Measurements from ENCODE around the gene SLC39A7.
A peak's percentile ranks its signal among the peaks of the same experiment; 100 is the strongest.
"Not testable (repeated sequence)": the region's sequence is repeated elsewhere in the genome, so short reads cannot be mapped to it uniquely, and the experiment has no call there.

Gene SLC39A7

GRCh38 chr6:33205191-33206026 lies 4.7 kb downstream of the SLC39A7 start:
- no peak for DNase-seq

DNA sequence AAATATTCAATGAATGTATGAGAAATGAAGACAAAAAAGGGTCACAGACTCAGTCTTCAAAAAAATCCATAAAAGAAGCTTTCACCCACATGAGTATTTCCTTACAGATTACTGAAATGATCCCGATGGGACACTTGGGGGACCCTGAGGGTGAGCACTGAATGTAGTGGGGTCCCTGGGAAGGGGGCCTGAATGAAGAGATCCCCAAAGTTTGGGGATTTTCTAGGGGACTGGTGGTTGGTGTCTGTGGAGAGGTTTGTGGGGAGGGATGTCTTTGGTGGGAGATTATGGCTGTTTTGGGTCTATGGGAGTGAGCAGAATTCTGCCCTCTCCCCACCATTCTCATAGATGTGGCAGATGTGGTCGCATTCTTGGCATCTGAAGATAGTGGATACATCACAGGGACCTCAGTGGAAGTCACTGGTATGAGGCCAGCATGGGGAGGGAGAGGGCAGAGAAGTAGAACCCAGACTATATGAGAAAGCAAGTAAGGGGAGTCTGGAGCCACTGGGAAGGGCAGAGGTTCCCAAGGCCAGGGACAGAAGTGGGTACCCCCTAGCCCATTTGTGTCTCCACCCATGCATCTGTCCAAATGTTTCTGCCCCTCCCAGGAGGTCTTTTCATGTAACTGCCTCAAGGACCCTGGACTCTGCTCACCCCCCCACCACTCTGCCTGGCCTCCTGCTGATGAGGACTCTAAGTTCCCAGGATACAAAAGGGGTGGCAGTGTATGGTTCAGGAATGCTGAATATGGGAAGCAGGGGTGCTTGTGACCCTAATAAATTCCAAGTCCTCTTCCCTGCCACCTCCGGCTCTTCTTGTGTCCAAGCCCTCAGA lies 5.6 kb downstream of the SLC39A7 start:
- DNase-seq, result no peak

DNA sequence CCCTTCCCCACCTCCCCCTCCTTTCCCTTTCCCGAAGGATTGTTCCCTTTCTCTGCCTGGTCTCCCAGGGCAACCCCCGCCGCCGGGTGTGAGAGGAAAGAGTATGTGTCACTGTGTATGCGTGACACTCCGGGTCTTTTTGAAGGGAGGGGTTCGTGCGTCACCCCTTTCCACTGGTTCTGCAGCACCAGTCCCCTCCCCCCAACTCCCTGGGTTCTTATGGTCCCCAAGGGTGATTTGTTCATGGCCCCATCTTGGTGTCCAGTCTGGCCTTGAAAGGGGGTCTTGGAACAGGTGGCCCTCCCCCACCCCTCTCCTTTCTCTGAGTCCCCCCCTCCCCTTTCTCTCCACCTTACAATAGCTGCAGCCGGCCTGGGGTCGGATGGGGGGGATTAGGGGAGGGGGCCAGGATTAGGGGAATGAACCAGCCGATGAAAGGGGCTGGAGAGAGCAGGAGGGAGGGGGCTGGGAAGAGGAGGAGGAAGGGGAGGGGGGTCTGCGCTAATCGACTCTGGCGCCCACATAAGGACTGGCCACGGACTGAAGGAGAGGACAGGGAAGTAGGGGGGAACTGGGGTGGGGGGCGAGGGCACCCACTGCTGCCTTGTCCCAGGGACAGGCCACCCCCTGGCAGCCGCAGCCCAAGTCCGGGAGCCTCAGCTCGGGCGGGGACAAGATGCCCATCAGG lies 6.3 kb downstream of the SLC39A7 start:
- DNase-seq, result no peak

DNA sequence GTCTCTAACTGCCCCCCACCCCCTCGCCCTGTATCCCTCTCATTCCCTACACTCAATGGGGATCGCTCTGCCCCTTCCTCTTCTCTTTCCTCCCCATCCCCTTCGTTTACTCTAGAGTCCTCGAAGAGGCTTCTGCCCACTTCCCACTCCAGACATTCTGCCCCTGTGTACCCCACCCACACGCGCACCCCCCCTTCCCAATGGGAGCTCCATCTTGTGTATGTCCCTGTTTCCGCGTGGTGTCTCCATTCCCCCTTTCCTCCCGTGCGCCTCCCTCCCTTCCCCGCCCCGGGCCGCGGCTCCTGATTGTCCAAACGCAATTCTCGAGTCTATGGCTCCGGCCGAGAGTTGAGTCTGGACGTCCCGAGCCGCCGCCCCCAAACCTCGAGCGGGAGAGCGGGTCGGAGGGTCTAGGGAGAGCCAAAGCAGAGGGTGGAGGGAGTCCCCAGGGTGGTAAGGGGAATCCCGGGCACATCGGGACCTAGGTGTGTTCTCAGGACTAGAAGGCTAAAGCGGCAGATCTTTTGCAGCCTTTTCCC lies 7.0 kb downstream of the SLC39A7 start:
- DNase-seq, result peak in 1 of 6 experiments; percentile 46

GRCh38 chr6:33208091-33208967 lies 7.7 kb downstream of the SLC39A7 start, which contains the start of gene RING1:
Gene RING1, plus strand, starts transcription at chr6:33208500. Its CDS starts 323 bp downstream, at chr6:33208823.
- DNase-seq, result peak; percentile 72 to 90 (median 85)

DNA sequence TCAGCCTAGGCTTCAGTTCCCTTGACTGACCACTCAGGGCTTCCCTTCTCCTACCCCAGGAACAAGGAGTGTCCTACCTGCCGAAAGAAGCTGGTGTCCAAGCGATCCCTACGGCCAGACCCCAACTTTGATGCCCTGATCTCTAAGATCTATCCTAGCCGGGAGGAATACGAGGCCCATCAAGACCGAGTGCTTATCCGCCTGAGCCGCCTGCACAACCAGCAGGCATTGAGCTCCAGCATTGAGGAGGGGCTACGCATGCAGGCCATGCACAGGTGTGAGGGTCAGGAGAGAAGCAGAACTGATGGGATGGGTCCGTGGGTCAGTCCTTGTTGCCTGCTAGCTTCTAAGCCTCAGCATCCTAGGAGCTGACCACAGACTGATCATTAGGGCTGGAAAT lies 9.2 kb downstream of the SLC39A7 start:
- DNase-seq, result no peak

GRCh38 chr6:33211136-33211535 lies 10.5 kb downstream of the SLC39A7 start:
- DNase-seq, result no peak

- no peak for DNase-seq
These were observed 11.2 kb downstream of the SLC39A7 start for GRCh38 chr6:33211666-33212422.

GRCh38 chr6:33212857-33213165 lies 12.1 kb downstream of the SLC39A7 start:
- no peak for DNase-seq

- DNase-seq, result peak in 3 of 6 experiments; percentile 17 to 21 (median 18)
These were observed 12.7 kb downstream of the SLC39A7 start for GRCh38 chr6:33213166-33213988.

- no peak for DNase-seq
These were observed 13.3 kb downstream of the SLC39A7 start for GRCh38 chr6:33213989-33214335.

DNA sequence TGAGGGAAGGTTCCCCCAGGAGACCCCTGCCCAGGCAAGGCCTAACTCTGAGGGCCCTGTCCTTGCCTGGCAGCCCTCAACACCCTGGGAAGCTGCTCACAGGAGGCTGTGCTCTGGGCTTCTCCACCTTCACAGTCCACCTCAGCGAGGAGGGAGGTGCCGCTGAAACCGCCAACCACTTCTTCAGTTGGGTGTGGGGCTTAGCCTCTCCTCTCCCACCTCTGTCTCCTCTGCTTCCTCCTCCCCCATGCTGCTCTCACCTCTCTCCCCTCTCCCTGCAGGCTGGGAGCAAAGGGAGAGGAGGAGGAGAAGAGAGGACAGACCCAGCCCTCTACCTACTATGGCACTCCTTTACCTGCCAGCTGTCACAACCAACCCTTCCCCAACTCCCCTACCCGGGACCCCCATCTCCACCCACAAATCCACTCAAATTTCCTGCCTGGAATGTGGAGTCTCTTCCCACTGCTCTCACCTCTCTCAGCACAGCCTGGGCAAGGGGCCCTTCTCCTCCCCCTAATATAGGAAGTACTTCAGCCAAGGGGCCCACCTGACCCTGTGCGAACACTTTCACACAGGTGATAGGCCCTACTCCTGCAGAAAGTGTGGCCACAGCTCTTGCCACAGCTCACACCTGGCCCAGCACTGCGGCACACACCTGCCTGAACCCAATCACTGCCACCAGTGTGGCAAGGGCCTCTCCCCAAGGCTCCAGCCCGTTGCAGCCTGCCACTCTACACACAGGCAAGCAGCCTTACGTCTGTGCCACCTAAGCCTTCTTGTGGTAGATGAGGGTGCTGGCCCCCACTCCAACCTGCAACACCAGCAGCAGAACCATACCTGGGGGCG lies 14.8 kb downstream of the SLC39A7 start:
- DNase-seq, result no peak

DNA sequence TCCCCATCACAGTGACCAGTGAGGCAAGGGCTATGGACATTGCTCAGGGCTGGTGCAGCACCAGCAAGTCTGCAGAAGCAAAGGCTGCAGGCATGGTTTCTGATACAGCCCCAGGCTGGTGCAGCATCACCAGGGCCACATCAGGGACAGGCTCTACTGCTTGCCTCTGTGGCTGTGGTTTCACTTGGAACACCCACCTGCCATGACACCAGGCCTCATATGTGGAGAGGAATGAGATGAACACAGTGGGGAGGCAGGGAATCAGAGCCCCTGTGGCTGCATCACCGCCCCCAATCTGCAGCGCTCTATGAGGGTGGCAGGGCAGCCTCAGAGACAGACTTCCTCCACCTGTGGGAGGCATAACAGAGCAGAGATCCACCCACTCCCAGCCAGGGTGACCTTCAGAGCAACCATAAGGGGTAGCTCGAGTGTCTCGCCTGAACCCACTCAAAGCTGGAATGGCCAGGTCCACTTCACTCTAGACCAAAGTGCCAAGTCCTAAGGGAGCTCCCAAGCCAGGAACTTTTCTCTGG lies 15.5 kb downstream of the SLC39A7 start:
- DNase-seq, result no peak

- DNase-seq, result no peak
These were observed 16.6 kb downstream of the SLC39A7 start for GRCh38 chr6:33217246-33217645.

DNA sequence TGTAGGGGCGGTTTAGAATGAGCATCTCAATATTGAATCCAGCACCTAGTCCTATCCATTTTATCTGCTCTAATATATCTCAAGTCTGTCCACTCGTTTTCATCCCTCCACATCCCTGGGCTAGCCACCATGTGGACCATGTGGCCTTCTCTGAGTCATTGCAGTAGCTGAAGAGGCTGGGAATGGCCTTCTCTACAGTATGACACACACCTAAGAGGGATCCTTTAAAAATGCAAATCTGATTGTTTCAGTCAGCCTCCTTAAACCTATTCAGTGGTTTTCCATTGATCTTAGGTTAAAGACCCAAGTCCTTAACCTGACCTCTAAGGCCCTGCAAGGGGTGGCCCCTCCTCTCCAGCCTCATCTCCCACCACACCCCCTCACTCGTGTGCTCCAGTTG lies 17.0 kb downstream of the SLC39A7 start:
- no peak for DNase-seq

DNA sequence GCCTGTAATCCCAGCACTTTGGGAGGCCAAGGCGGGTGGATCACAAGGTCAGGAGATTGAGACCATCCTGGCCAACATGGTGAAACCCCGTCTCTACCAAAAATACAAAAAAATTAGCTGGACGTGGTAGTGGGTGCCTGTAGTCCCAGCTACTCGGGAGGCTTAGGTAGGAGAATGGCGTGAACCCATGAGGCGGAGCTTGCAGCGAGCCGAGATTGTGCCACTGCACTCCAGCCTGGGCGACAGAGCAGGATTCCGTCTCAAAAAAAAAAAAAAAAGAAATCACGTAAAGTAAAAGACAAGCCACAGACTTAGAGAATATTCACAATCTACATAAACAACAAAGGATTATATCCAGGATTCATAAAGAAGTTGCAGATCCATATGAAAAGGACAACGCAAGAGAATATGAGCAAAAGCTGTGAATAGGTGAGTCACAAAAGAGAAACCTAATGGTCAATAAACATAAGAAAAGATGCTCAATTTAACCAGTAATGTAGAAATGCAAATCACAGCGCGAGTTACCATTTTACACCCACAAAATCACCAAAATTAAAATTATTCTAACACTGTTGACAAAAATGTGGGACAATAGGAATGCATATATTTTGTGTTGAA lies 25.9 kb downstream of the SLC39A7 start:
- DNase-seq, result not testable (repeated sequence)

DNA sequence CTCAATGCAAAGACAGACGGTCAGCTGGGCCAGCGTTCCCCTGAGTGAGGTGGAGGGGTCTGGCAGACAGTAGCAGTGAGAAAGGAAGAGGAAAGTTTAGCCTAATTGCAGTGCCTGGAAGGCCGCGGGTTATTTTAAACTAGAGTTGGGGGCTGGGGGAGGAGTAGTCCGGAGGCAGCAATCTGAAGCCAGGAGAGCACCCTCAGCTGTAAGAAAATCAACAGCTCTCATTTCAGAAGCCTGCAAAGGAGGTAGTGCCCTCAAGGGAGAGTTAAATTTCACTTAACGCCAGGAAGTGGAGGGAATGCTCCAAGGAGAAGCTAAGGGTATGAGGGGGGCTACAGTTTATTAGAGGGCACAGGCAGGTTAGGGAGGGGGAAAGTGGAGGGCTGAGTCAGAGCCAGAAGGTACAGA lies 34.6 kb downstream of the SLC39A7 start:
- no peak for DNase-seq

- DNase-seq, result no peak
These were observed 35.7 kb downstream of the SLC39A7 start for GRCh38 chr6:33236328-33236727.

GRCh38 chr6:33236852-33237251 lies 36.2 kb downstream of the SLC39A7 start:
- no peak for DNase-seq

Measured in stimulated activated naive CD4-positive, alpha-beta T cell (primary cell).